ENCODE data around the gene LAMA1. TPM values are rescaled to one million over a fixed set of nuclear protein-coding genes. Genes with fewer than 3 reads are reported as not detected.
"Not testable (repeated sequence)": the region's sequence is repeated elsewhere in the genome, so short reads cannot be mapped to it uniquely, and the experiment has no call there.

LAMA1 gene
- total RNA-seq, 1 experiment from 2014 or later, result not detected

DNA sequence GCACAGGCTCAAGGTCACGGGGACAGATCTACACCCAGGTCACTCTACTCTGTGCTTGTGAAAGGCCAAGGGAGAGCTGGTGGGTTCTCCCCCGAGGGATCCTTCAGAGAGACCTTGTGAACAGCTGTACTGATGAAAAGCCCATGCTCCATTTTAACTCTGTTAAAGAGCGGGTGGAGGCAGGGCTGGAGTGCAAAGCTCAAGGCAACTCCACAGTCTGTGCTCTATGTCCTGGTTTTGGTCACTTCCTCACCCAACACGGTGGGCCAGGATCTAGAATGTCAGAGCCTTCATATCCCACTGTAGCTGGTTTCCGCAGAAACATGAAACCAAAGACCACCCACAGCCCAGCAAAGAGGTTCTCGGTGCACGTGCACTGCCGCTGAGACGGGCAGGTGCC lies 177.1 kb downstream of the LAMA1 start:
- BruUV-seq (replicated peaks), result no TSS peak
- no peak overlapping the region for H2AFZ ChIP-seq
- TF ChIP-seq EZH2 (IDR thresholded peaks at IDR 0.05; ENCODE audit: low read depth) (no peak), CTCF (conservative IDR thresholded peaks at IDR 0.05) (no peak)
- H3K27ac ChIP-seq, result no peak overlapping the region
- peaks cover 88% of the 10 kb centered on the region for H3K27me3 ChIP-seq (ENCODE audit: insufficient read depth, low read depth)
- H3K9me3 ChIP-seq (ENCODE audit: insufficient read depth, low read depth), result no peaks in the 10 kb centered on the region
- no peak for DNase-seq
- H3F3A ChIP-seq (ENCODE audit: insufficient read depth, low read depth), result no peaks in the 10 kb centered on the region
- H3K4me1 ChIP-seq (replicated peaks; ENCODE audit: insufficient read depth), result no peaks in the 10 kb centered on the region
- H3K79me2 ChIP-seq (ENCODE audit: low read depth), result no peaks in the 10 kb centered on the region
- POLR2A ChIA-PET (ENCODE audit: unreplicated experiment), result no interaction called here
- no peaks in the 10 kb centered on the region for H3K36me3 ChIP-seq (ENCODE audit: low read depth)
- intact Hi-C loops (cut with micrococcal nuclease; ENCODE audit: unreplicated experiment), result no loop called here
- H3K4me2 ChIP-seq, result no peak overlapping the region
- no peak overlapping the region for H3K4me3 ChIP-seq
- CTCF ChIA-PET, result no interaction called here
- no peaks in the 10 kb centered on the region for H4K20me1 ChIP-seq (ENCODE audit: insufficient read depth)
- H3K9me2 ChIP-seq (ENCODE audit: insufficient read depth), result no peaks in the 10 kb centered on the region

GRCh38 chr18:6939972-6940371 lies 177.6 kb downstream of the LAMA1 start:
- Histone ChIP-seq H3K4me1 (replicated peaks; ENCODE audit: insufficient read depth) (no peaks in the 10 kb centered on the region), H3K4me3 (no peak overlapping the region), H3F3A (ENCODE audit: insufficient read depth, low read depth) (no peaks in the 10 kb centered on the region), H3K4me2 (no peak overlapping the region), H3K9me2 (ENCODE audit: insufficient read depth) (no peaks in the 10 kb centered on the region), H4K20me1 (ENCODE audit: insufficient read depth) (no peaks in the 10 kb centered on the region), H3K27me3 (ENCODE audit: insufficient read depth, low read depth) (peaks cover 89% of the 10 kb centered on the region), H3K79me2 (ENCODE audit: low read depth) (no peaks in the 10 kb centered on the region), H2AFZ (no peak overlapping the region), H3K36me3 (ENCODE audit: low read depth) (no peaks in the 10 kb centered on the region), H3K9me3 (ENCODE audit: insufficient read depth, low read depth) (no peaks in the 10 kb centered on the region), H3K27ac (no peak overlapping the region)
- no peak for DNase-seq
- intact Hi-C loops (cut with micrococcal nuclease; ENCODE audit: unreplicated experiment), result no loop called here
- CTCF ChIA-PET, result no interaction called here
- BruUV-seq (replicated peaks), result no TSS peak
- TF ChIP-seq CTCF (conservative IDR thresholded peaks at IDR 0.05) (no peak), EZH2 (IDR thresholded peaks at IDR 0.05; ENCODE audit: low read depth) (no peak)
- POLR2A ChIA-PET (ENCODE audit: unreplicated experiment), result no interaction called here

DNA sequence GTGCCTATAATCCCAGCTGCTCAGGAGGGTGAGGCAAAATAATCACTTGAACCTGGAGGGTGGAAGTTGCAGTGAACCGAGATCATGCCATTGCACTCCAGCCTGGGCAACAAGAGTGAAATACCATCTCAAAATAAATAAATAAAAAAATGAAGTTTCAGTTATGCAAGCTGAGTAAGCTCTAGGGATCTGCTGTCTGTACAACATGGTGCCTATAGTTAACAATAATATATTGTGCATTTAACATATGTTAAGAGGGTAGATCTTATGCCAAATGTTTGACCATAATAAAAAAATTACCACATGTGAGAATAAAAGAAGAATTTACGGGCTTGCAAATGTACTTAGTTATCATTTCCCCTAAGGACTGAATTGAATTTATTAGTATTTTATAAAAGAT lies 179.2 kb downstream of the LAMA1 start:
- H3K9me3 ChIP-seq (ENCODE audit: insufficient read depth, low read depth); POLR2A ChIA-PET (ENCODE audit: unreplicated experiment): not testable (repeated sequence)

DNA sequence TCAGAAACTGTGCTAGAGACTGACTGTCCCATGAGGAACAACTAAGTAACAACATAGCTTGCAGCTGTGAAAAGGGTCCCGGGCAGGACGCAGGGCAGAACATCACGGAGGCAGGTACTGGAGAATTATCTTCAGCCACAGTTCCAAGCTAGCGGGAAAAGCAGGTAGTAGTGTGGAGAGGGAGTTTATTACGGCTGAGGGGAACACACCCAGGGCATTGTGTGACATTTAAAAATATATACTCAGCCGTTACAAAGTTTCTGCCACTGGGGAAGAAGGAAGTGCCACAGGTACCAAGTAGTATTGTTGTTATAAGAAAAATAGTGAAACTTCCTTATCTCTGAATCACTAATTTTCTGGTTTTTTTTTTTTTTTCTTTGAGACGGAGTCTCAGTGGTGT lies 179.6 kb downstream of the LAMA1 start:
- intact Hi-C loops (cut with micrococcal nuclease; ENCODE audit: unreplicated experiment), result no loop called here
- Histone ChIP-seq H3K79me2 (ENCODE audit: low read depth) (no peaks in the 10 kb centered on the region), H3K4me1 (replicated peaks; ENCODE audit: insufficient read depth) (no peaks in the 10 kb centered on the region), H2AFZ (no peak overlapping the region), H3K27ac (no peak overlapping the region), H3K27me3 (ENCODE audit: insufficient read depth, low read depth) (peaks cover 84% of the 10 kb centered on the region), H3K4me2 (no peak overlapping the region), H3K4me3 (no peak overlapping the region), H3K9me2 (ENCODE audit: insufficient read depth) (no peaks in the 10 kb centered on the region), H3K9me3 (ENCODE audit: insufficient read depth, low read depth) (no peaks in the 10 kb centered on the region), H3F3A (ENCODE audit: insufficient read depth, low read depth) (no peaks in the 10 kb centered on the region), H4K20me1 (ENCODE audit: insufficient read depth) (no peaks in the 10 kb centered on the region), H3K36me3 (ENCODE audit: low read depth) (no peaks in the 10 kb centered on the region)
- no peak for DNase-seq
- no TSS peak for BruUV-seq (replicated peaks)
- no peak for TF ChIP-seq CTCF (conservative IDR thresholded peaks at IDR 0.05)
- TF ChIP-seq EZH2 (IDR thresholded peaks at IDR 0.05; ENCODE audit: low read depth), result no peak
- POLR2A ChIA-PET (ENCODE audit: unreplicated experiment), result no interaction called here
- CTCF ChIA-PET, result no interaction called here

More for the DNA sequence above, 179.2 kb downstream of the LAMA1 start:
- intact Hi-C loops (cut with micrococcal nuclease; ENCODE audit: unreplicated experiment); H3K4me2 ChIP-seq; CTCF ChIA-PET; H2AFZ ChIP-seq; DNase-seq; H3K27ac ChIP-seq; H4K20me1 ChIP-seq (ENCODE audit: insufficient read depth); BruUV-seq (replicated peaks); H3K4me1 ChIP-seq (replicated peaks; ENCODE audit: insufficient read depth); H3F3A ChIP-seq (ENCODE audit: insufficient read depth, low read depth); H3K79me2 ChIP-seq (ENCODE audit: low read depth); H3K36me3 ChIP-seq (ENCODE audit: low read depth); H3K9me2 ChIP-seq (ENCODE audit: insufficient read depth); H3K4me3 ChIP-seq: not testable (repeated sequence)
- H3K27me3 ChIP-seq (ENCODE audit: insufficient read depth, low read depth), result peaks cover 88% of the 10 kb centered on the region
